Measurements from ENCODE around the gene LGR6. TPM values are rescaled to one million over a fixed set of nuclear protein-coding genes. Genes with fewer than 3 reads are reported as not detected.
A peak's percentile ranks its signal among the peaks of the same experiment; 100 is the strongest.
"Not testable (repeated sequence)": the region's sequence is repeated elsewhere in the genome, so short reads cannot be mapped to it uniquely, and the experiment has no call there.

LGR6 gene
- total and polyA plus RNA-seq, 5 experiments from 2014 or later = 0.25 to 6.2 (median 0.47) TPM; not detected in 2

- H3K36me3 Mint-ChIP-seq, H3K4me3 Mint-ChIP-seq, ATAC-seq, POLR2A ChIA-PET, H3K27ac Mint-ChIP-seq, H3K4me1 Mint-ChIP-seq, H3K9me3 Mint-ChIP-seq, DNase-seq: not testable (repeated sequence)
- peaks cover 23 to 46% (median 32%) of the 10 kb centered on the region in 5 donors for H3K27me3 Mint-ChIP-seq
Measured at GRCh38 chr1:202261209-202261958, 67.8 kb downstream of the LGR6 start.

- Mint-ChIP-seq H3K4me1 (peaks cover 0 to 2% (median 0%) of the 10 kb centered on the region in 4 donors), H3K4me3 (no peak overlapping the region), H3K36me3 (peaks cover 0 to 5% (median 0%) of the 10 kb centered on the region in 3 donors), H3K27ac (no peak overlapping the region), H3K9me3 (peaks cover 0 to 6% (median 0%) of the 10 kb centered on the region in 9 donors), H3K27me3 (peaks cover 24 to 54% (median 37%) of the 10 kb centered on the region in 5 donors)
- peak in 1 of 10 donors; percentile 21 for DNase-seq
- POLR2A ChIA-PET = no interaction called here
- ATAC-seq = no peak
Measured at GRCh38 chr1:202263628-202264027, 70.0 kb downstream of the LGR6 start.

GRCh38 chr1:202264300-202264699, 70.7 kb downstream of the LGR6 start:
- DNase-seq (peak in 1 of 10 donors; percentile 24), ATAC-seq (no peak)
- Mint-ChIP-seq H3K4me3 (no peak overlapping the region), H3K4me1 (peaks cover 0 to 2% (median 0%) of the 10 kb centered on the region in 4 donors), H3K36me3 (peaks cover 0 to 5% (median 0%) of the 10 kb centered on the region in 3 donors), H3K27ac (no peak overlapping the region), H3K27me3 (peaks cover 24 to 52% (median 37%) of the 10 kb centered on the region in 5 donors), H3K9me3 (peaks cover 0 to 6% (median 0%) of the 10 kb centered on the region in 9 donors)
- POLR2A ChIA-PET = no interaction called here

- ATAC-seq (no peak), DNase-seq (peak in 1 of 10 donors; percentile 7)
- no peak overlapping the region for H3K4me3 Mint-ChIP-seq
- POLR2A ChIA-PET = no interaction called here
- H3K4me1 Mint-ChIP-seq = peaks cover 0 to 2% (median 0%) of the 10 kb centered on the region in 4 donors
- H3K9me3 Mint-ChIP-seq = peaks cover 0 to 6% (median 0%) of the 10 kb centered on the region in 9 donors
- H3K27me3 Mint-ChIP-seq = peaks cover 24 to 48% (median 34%) of the 10 kb centered on the region in 5 donors
- peaks cover 0 to 5% (median 0%) of the 10 kb centered on the region in 3 donors for H3K36me3 Mint-ChIP-seq
- H3K27ac Mint-ChIP-seq = peak overlapping the region in 1 of 10 donors; percentile 13
Measured at GRCh38 chr1:202264726-202265125, 71.1 kb downstream of the LGR6 start.

GRCh38 chr1:202266061-202266765, 72.6 kb downstream of the LGR6 start:
- ATAC-seq = no peak
- Mint-ChIP-seq H3K36me3 (peaks cover 0 to 5% (median 0%) of the 10 kb centered on the region in 3 donors), H3K27me3 (peaks cover 23 to 44% (median 33%) of the 10 kb centered on the region in 5 donors), H3K27ac (no peak overlapping the region), H3K4me1 (peaks cover 0 to 2% (median 0%) of the 10 kb centered on the region in 4 donors), H3K4me3 (no peak overlapping the region), H3K9me3 (peaks cover 0 to 6% (median 0%) of the 10 kb centered on the region in 9 donors)
- POLR2A ChIA-PET = no interaction called here
- DNase-seq = peak in 1 of 10 donors; percentile 37

DNA sequence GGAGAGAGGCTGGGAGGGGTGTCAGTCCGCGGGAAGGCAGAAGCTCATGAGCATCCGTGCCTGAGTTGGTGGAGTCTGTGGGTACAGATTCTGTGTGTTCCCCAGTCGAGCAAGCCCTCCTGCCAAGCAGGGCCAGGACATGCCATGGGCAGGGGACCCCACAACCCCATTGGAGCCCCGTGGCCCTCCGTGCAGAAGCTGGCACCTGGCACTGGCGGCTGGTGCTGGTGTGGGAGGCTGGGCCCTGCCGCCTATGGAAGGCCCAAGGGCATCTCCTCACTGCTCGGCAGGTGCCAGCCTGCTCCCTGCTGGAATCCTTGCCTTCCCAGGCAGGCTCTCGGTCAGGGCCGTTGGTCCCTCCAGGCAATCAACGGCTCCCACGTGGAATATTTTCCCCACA, 74.4 kb downstream of the LGR6 start:
- no peak overlapping the region for H3K4me3 Mint-ChIP-seq
- H3K9me3 Mint-ChIP-seq = no peaks in the 10 kb centered on the region
- H3K27me3 Mint-ChIP-seq = peaks cover 19 to 42% (median 33%) of the 10 kb centered on the region in 5 donors
- no peak overlapping the region for H3K27ac Mint-ChIP-seq
- H3K36me3 Mint-ChIP-seq = no peaks in the 10 kb centered on the region
- ATAC-seq = no peak
- POLR2A ChIA-PET = no interaction called here
- peaks cover 0 to 2% (median 0%) of the 10 kb centered on the region in 4 donors for H3K4me1 Mint-ChIP-seq
- peak in 1 of 10 donors; percentile 40 for DNase-seq

DNA sequence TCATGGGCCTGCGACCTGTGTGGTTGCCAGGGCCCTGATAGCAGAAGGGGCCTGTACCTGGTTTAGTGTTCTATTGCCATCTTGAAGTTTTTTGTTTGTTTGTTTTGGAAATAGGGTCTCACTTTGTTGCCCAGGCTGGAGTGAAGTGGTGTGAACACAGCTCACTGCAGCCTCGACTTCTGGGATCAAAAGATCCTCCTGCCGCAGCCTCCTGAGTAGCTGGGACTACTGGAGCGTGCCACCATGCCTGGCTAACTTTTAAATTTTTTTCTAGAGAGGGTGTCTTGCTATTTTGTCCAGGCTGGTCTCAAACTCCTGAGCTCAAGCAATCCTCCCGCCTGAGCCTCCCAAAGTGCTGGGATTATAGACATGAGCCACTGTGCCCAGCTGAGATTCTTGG, 75.2 kb downstream of the LGR6 start:
- Mint-ChIP-seq H3K27me3 (peaks cover 14 to 39% (median 29%) of the 10 kb centered on the region in 5 donors), H3K4me3 (no peak overlapping the region), H3K27ac (no peak overlapping the region), H3K4me1 (peaks cover 0 to 1% (median under 1%) of the 10 kb centered on the region in 4 donors), H3K9me3 (no peaks in the 10 kb centered on the region), H3K36me3 (no peaks in the 10 kb centered on the region)
- no peak for ATAC-seq
- peak in 1 of 10 donors; percentile 16 for DNase-seq
- POLR2A ChIA-PET = no interaction called here

DNA sequence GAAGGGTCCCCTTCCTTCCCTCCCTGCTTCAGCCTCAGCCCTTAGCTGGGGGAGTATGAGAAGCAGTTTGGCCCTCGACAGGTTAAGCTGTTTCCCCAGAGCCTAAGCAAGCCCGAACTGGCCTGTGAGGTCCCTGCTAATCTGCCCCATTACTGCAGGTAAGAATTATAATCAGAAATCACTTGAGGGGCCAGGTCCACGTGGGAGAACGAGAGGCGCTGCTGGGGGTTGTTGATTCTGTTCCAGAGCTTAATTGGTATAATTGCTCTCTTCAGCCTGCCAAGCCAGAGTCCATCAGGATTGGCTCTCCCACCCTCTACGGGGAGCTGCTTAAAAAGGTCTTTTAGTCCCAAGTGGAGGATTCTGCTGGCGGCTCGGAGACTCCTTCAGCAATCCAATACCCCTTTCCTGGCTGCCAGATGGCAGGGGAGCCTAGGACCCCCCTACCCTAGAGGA, 77.3 kb downstream of the LGR6 start:
- POLR2A ChIA-PET = no interaction called here
- H3K4me1 Mint-ChIP-seq = peaks cover 0 to 6% (median 0%) of the 10 kb centered on the region in 4 donors
- no peak overlapping the region for H3K27ac Mint-ChIP-seq

GRCh38 chr1:202272103-202272845, 78.7 kb downstream of the LGR6 start:
- peak in 1 of 10 donors; percentile 32 for DNase-seq
- Mint-ChIP-seq H3K27ac (peak overlapping the region in 1 of 10 donors; percentile 26), H3K4me3 (no peak overlapping the region), H3K27me3 (peaks cover 1 to 9% (median 8%) of the 10 kb centered on the region in 5 donors), H3K36me3 (no peaks in the 10 kb centered on the region), H3K9me3 (no peaks in the 10 kb centered on the region), H3K4me1 (peaks cover 0 to 6% (median 0%) of the 10 kb centered on the region in 4 donors)
- no peak for ATAC-seq
- POLR2A ChIA-PET = no interaction called here

More for the DNA sequence above, 77.3 kb downstream of the LGR6 start:
- peaks cover 6 to 21% (median 19%) of the 10 kb centered on the region in 5 donors for H3K27me3 Mint-ChIP-seq
- H3K36me3 Mint-ChIP-seq = no peaks in the 10 kb centered on the region
- ATAC-seq (no peak), DNase-seq (peak in 2 of 10 donors; percentile 2 to 14)
- no peaks in the 10 kb centered on the region for H3K9me3 Mint-ChIP-seq
- no peak overlapping the region for H3K4me3 Mint-ChIP-seq

- ATAC-seq (peak; percentile 40 to 75), DNase-seq (peak in 8 of 10 donors; percentile 5 to 73 (median 27))
- Mint-ChIP-seq H3K36me3 (no peaks in the 10 kb centered on the region), H3K27me3 (peaks cover 3 to 24% (median 15%) of the 10 kb centered on the region in 5 donors), H3K27ac (no peak overlapping the region), H3K4me1 (peaks cover 0 to 6% (median 0%) of the 10 kb centered on the region in 4 donors), H3K4me3 (no peak overlapping the region), H3K9me3 (no peaks in the 10 kb centered on the region)
- POLR2A ChIA-PET = no interaction called here
Measured at GRCh38 chr1:202274611-202275010, 81.0 kb downstream of the LGR6 start.

DNA sequence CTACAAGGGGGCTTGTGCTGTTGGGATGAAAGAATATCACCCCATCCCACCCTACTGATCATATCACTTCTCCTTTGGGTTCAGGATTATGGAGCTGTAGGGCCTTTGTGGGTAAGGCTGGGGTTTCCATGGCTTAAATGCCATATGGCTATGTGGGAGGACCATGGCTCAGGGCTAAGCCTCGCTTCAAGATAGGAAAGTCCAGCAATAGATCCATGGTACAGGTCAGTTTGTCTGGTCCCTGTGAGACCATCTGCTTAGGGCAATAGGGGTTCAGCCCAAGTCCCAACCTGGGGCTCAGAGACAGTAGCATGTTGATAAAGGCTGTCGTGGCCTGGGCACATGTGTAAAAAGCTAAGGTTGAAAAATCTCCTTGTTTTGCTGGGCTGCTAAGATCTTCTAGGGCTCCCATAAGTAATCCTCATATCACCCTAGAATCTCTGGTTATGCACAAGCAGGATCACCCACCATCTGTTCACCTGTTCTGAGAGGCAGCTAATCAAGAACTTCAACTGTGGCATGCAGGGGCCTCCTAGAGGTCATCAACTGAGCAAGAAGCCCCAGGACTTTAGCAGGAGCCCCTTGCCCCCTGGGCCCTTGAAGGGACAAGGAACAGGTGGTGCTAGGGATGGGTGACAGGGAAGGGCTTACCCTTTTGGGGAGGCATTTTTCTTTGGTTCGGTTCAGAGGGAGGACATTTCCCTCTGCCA, 81.6 kb downstream of the LGR6 start:
- Mint-ChIP-seq H3K27me3 (peaks cover 3 to 29% (median 18%) of the 10 kb centered on the region in 5 donors), H3K4me1 (peaks cover 0 to 6% (median 0%) of the 10 kb centered on the region in 4 donors), H3K9me3 (no peaks in the 10 kb centered on the region), H3K4me3 (no peak overlapping the region), H3K36me3 (no peaks in the 10 kb centered on the region), H3K27ac (peak overlapping the region in 1 of 10 donors; percentile 2)
- POLR2A ChIA-PET = no interaction called here
- DNase-seq = peak in 1 of 10 donors; percentile 44
- ATAC-seq = no peak
